Fibroblast of skin of left quadriceps (primary cell): ENCODE data around the gene FMN1.
A peak's percentile ranks its signal among the peaks of the same experiment; 100 is the strongest.

Source experiments
- DNase-seq, 2 experiments: peaks; one replicate each; pipeline ENCODE4 v3.0.0-alpha.2; 2013; ENCODE audit warnings: low read depth in 2 of 2

Gene FMN1

DNA sequence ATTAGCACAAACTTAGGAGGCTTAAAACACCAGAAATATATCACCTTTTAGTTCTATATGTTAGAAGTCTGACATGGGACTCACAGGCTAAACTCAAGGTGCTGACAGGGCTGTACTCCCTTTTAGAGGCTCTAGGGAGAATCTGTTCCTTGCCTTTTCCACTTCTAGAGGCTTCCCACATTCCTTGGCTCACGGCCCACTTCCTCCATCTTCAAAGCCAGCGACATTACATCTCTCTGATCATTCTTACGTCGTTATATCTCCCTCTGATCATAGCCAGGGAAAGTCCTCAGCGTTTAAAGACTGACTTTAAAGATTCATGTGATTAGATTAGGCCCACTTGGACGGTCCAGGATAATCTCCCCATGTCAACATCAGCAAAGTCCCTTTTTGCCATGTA, 310.4 kb downstream of the FMN1 start:
- peak in 1 of 2 experiments; percentile 46 for DNase-seq

DNA sequence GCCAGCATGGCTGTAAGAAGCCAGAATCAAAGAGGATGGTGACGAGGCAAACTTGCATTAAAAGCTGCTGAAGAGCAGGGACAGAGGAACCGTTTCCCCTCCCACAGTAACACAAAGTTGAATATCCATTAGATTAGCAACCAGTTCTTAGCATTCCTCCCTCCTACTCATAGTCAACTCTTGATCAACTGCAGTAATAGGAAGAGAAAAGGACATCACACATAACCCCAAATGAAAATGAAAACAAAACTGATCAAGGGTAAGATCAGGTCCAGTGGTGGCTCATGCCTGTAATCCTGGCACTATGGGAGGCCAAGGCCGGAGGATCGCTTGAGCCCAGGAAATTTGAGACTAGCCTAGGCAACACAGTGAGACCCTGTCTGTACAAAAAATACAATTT, 311.6 kb downstream of the FMN1 start:
- no peak for DNase-seq

DNA sequence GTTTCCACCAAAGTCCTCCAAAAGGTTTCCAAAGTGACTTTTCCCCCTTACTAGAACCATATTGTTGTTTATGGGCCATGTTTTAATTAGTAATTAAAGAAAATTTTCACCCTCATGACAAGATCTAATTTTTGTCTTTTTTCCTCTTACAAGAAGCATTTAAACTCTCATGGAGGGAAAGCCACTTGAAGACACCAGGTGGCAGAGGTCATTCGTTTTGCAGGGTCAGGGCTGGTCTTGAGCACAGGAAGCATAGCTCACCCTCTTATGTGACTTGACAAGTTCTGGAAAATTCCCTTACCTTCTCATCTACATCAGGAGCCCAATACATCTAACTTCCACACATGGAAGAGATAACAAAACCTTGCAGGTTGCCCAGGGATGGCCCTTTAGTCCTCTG, 313.0 kb downstream of the FMN1 start:
- DNase-seq = no peak

DNA sequence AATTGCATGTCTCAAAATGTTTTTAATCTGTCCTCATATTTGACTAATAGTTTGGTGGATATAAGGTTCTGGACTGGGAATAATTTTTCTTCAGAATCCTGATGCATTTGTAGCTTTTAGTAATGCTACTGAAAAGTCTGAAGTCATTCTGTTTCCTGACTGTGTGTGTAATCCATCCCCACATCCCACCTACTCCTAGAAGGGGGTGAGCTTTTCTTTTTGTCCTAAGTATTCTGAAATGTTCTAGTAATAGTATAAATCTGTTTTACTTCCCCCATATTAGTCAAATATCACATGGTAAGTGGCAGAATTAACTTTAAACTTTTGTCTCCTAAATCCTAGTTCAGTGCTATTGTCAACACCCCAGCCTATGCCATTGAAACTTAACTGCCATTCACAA, 313.9 kb downstream of the FMN1 start:
- no peak for DNase-seq

DNA sequence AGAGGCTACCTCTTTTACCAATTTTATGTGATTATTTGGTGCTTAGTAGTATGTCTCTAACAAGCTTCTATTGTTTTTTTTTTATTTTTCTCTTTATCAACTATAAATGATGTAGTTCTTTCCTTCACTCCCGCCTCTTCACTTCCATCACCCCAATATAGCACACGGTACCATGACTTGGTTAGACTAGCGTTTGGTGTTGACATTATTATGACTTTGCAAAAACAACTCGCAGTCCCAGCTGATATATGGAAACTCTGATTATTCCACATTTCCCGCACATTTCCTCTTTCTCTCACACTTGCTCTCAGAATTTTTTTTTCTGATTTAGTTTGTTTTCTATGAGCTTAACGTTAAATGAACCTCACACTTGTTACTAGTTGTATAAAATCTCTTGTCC, 314.5 kb downstream of the FMN1 start:
- DNase-seq = no peak

DNA sequence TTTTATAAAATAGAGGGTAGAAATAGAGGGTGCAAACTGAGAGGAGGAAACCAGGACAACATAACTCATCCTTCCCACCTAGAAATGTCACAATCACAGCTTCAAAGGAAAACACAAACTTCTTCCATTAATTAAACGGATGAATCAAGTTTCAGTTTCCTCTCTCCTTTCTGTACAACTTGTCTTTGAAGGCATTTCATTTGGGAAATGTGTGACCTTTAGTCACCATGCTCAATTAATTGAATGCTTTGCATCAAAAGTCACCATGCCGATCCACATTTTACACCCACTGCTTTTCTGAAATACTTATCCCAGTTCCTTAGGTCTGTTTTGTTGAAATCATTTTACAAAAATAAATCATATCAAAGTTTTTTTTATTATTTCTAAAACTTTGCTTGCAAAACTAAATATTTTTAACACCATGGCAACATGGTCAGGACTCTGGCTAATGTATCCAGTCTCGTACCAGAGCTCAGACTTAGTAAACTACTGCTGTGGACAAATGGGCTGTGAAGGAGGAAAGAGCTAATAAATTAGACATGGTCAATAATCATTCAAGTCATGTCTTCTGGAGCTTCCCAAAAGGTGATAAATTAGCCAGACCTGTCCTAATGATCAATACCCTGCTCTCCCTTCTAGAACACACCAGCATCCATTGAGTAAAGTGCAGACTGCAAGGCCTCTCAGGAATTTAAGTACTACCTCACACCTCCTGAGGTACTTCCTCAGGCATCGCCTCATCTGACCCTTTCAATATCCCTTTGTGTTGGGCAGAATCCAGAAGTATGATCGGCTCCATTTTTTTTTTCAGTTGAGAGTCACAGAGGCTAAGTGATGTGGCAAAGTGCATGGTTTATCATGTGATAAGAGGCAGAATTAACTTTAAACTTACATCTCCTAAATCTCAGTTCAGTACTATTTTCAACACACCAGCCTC, 315.4 kb downstream of the FMN1 start:
- no peak for DNase-seq

DNA sequence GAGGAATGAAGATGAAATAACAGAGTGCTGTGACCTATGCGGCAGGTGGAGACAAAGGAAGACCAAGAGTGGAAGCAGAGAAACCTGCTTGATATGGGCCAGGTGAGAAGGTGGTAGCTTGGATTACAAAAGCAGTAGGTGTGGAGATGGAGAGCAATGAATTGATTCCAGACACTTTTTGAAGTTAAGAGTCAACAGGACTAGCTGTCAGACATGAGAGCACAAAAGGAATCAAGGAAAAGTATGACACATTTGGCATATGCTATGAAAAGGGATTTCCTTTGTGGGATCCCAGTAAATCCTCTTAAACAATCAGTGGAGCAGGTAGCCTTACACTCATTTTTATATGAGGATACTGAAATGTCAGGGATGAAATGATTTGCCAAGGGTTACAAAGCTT, 316.2 kb downstream of the FMN1 start:
- no peak for DNase-seq

DNA sequence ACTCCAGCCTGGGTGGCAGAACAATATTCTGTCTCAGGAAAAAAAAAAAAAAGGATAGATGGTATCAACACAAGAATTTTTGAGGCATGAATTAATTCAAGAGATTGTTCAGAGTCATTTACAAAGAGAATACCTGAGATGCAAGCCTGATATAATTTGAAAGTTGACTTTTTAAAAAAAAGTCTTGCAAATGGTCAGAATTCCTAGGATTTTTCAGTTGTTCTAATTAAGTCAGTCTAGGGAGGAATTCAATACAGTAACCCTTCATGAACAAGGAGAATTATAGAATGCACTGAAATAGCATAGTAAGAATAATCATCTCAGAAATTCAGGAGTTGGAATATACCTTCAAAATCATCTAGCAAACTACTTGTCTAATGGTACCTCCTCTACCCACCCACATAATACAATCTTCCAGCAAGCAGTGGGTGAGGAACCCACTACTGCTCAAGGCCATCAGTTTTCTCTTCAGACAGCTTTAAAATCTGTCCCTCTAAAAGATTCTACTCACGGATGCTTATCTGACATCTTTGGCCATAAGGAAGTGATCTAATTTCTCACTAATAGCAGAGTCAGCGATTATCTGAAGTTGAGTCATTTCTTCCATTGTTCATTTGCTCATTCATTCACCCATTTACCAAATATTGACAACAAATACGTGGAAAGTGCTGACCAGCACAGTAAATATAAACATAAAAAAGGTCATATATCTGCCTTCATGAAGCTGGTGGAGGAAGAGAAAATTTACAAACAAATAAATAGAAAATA, 317.1 kb downstream of the FMN1 start:
- DNase-seq = no peak

DNA sequence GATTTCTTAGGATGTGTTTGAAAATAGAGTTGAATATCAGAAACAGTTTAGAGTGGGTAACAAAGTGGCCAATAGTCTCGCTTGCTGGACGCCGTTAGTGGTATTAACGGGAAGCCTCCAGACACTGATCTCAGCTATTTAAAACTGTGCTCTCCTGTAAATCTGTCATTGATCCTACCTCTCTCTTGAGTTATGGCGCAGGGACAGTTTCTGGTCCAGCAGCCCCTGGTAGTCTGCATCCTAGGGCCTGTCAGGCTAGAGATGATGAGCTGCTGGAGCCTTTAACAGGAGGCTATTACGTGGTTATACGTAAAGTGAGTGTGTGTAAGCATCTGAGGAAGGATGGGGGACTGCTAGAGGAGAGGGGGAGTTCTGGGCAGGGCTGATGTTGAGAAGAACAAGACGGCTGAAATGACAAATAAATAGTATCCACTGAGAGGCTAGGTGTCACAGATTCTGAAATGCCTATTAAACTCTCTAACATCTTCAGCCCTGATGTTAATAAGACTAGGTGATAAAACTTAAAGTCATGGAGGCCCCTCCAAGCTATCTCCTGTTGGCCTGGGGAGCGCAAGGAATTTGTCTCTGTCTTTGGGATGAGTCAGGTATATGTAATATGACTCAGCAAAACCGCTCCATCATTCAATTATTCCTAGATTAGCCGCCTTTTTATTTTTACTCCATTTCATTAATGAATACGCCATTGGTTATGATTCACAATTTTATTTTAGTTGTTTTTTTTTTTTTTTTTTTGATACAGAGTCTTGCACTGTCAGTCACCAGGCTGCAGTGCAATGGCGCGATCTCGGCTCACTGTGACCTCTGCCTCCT, 321.0 kb downstream of the FMN1 start:
- DNase-seq = no peak

DNA sequence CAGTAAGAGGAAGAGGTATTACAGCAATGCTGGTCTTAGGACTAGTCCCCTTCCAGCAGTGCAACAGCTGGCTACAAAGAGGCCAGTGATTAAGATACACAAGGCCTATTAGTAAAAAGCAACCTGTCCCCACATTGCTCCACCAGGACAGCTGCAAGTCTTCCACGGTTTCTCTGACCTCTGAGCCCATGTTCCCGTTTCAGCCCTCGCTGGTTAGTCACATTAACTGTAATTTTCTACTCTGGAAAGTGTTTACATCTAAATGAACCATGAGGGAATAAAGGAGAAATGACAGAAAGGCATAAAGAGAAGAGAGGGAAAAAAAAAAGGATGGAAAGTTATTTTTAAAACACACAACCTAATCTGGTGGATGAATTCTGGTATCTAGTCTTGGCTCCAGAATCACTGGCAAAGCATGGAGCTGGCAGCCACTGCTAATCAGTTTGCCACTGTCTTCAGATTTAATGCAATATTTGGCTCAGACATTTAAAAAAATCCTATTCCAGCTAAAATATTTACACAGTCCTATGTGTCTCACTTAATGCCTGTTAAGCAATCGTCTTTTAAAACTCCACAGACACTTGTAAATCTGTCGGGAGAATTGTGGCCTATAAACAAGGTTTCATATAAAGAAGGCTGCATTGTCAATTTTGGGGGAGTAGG, 321.8 kb downstream of the FMN1 start:
- no peak for DNase-seq

DNA sequence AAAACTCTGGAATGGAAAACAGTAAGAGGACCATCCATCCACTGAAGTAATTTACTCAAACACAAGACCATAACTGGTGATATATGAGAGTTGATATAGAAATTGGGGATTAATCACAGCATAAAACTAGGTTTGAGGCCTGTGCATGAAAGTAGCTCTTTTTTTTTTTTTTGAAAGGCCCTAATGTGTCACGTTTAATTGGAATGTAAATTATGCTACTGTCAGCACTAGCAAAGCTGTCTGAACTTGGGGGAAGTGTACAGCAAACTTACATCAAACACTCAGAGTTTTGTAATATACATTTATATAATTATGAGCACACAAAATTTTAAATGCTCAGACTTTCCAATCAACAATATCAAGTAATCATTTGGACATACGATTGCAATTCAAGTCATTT, 322.6 kb downstream of the FMN1 start:
- DNase-seq = no peak

DNA sequence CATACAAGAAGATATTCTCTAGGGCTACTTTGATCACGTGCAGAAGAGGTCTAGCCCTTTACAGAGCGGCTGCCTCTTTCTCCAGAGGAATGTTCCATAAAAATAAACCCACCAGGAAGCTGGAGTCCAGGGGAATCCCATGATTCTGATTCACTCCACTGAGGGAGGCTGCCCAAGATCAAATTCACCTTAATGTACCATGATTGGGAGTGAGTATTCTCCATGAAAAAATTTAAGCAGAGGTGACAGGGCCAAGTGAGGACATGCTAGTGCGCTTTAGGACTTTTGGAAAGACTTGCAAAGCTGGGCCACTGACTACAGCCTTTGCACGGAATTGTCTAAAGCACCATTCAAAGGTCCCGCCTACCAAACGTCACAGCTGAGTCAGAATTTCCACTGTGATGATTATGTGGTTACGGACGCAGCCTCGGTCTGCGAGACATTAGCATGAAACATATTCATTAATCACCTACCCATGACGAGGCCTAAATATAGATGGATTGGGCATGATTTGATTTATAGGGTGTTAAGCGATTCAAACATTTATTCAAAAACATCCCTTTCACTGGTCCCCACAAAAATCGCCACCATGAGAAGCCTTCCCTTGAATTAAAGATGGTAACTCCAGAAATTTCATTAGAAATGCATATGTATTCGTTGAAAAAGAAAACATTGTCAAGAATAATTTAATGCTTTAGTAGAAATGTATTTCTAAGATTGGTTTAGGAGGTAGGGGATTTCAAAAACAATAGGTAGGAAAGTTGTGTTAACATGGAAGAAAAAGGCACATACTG, 324.1 kb downstream of the FMN1 start:
- peak; percentile 97 to 98 for DNase-seq

DNA sequence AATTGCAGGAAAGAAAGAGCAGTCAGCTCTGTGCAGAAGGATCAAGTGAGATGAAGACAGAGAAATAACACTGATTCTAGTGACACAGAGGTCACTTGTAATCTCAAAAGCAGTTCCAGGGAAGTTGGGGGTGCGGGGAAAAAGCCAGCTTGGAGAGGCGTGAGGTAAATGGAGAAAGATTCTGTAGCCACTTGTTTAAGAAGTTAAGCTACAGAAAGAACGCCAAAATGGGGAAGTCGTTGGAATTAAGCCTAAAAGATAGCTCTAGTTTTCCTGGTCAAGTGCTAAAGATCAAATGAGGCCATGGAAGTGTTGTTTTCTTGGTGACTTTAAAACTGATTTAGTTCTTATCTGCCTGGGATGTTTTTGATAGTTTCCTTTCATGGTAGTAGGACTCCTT, 324.7 kb downstream of the FMN1 start:
- DNase-seq = no peak

DNA sequence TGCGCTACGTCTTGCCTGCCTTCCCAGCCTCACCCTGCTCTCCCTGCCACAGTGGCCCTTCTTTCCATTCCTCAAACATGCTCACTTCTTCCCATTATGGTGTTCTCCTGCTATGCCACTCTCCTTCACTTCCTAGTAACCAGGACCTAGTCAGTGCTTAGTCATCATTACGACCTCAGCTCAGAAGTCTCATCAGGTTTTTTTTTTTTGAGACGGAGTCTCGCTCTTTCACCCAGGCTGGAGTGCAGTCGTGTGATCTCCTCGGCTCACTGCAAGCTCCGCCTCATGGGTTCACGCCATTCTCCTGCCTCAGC, 327.2 kb downstream of the FMN1 start:
- no peak for DNase-seq

DNA sequence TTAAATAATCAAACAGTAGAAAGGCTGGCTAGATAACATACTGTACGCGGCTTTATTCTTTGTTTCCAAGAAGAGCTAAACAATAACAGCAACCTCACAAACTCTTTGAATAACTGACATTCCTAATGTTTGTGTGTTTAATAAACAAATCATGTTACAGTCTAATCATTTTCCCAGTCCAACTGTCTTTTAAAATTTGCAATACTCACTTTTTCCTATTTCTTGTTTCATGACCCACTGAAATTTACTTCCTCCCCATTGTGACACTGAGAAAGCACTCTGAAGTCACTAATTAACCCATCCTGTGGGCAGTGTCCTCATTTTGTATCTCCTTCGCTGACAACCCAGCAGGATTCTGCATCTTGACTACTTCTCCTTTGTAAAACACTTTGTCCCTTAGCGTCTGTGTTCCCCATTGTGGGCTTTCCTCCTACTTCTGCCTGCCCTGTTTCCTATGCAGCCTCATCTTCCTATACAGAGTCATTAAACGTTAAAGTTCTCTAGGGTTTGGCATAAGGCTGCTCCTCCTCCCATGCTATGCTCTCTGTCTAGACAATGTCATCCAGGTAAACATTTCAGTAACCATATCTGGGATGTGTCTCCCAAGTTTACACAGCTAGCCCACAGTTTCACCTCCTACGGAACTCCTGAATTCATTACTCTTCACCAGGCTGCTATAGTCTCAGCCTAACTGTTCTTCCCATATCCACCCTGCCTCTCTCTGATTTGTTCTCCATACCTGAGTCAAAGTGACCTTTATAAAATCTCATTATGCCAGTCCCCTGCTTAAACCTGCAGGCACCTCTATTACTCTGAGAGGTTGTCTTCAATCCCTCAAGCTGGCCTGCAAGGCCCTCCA, 327.8 kb downstream of the FMN1 start:
- no peak for DNase-seq

DNA sequence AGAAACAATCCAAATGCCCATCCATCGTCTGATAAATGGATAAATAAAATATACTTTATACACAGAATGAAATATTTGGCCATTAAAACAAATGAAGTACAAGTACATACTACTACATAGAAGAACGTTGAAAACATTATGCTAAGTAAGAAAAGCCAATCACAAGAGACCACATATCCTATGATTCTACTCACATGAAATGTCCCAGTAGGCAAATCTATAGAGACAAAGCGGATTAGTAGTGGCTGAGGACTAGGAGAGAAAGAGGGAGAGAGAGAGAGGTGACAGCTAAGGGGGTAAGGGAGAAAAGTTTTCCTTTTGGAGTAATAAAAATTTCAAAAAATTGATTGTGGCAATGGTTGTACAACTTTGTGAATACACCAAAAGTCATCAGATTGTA, 329.7 kb downstream of the FMN1 start:
- DNase-seq = no peak

DNA sequence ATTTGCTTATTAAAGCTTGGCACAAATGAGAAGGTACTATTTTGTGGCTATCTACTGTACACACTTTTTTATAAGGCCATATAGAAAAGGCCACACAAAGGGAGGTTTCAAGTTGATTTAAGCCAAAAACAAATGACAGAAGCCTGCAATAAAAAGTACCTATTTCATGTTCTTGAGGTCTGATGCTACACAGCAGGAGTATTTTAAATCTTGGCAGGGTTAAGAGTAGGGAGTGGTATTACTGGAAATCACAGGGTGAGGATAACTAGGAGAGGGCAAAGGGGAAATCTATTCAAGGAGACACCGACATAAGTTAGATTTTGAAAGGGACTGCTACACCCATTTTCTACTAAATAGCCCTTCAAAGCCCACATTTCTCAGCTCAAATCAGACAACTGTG, 330.5 kb downstream of the FMN1 start:
- DNase-seq = no peak

DNA sequence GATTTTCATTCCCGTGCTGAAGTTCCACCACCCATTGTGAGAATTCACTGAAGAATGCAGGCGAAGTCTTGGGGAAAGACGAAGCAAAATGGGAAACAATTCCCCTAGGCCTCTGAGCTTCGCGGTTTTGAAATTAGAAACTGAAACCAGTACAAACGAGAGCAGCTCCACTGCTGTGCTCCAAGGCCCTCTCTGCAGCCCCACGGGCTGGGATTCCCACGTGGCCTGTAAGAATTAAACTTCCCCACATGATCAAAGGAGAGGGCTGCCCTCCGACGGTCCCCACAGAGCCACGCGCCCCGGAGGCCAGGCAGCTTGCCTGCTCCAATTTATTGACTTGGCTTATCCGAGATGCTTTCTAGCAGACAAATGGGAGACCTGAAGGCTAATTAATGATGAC, 332.8 kb downstream of the FMN1 start:
- DNase-seq = peak; percentile 78 to 81

DNA sequence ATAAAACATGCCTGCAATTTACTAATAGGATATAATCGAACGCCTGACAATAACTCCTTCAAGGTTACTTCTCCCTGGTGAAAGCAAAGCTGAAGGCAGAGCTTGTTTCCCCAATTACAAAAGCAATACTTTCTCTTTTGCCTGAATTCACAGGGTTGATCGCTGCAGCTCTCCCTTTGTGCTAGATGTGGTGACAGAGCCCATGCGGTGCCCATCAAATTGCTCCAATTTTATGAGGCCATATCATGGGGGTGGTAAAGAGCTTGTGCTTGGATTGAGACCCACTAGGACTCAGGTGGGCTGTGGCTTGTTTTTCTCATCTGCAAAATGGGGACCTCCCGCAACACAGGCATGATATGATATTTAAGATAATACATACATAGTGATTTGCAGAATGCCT, 333.3 kb downstream of the FMN1 start:
- no peak for DNase-seq

DNA sequence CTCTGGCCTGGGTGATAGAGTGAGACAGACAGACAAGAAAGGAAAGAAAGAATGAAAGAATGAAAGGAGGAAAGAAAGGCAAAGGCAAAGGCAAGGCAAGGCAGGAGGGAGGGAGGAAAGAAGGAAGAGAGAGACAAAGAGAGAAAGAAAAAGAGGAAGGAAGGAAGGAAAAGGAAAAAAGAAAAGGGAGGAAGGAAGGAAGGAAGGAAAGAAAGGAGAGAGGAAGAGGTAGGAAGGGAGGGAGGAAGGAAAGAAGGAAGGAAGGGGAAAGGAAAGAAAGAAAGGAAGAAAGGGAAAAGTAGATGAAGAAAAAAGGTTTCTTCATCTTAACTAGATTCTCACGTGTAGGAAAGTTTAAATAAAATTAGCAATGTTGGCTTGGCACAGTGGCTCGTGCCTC, 334.5 kb downstream of the FMN1 start:
- no peak for DNase-seq
